ENCODE data around the gene SYNE1. TPM values are rescaled to one million over a fixed set of nuclear protein-coding genes. Genes with fewer than 3 reads are reported as not detected.
A peak's percentile ranks its signal among the peaks of the same experiment; 100 is the strongest.

The SYNE1 gene
- total RNA-seq, 1 donor from 2014 or later: 288 TPM

GRCh38 chr6:152314483-152314832, 322.7 kb downstream of the SYNE1 start:
- DNase-seq (ENCODE audit: low spot score): no peak

- peak; percentile 86 for DNase-seq (ENCODE audit: low spot score)
Measured at GRCh38 chr6:152313542-152314482, 323.4 kb downstream of the SYNE1 start.

- DNase-seq (ENCODE audit: low spot score): no peak
Measured at GRCh38 chr6:152312434-152312833, 324.7 kb downstream of the SYNE1 start.

- no peak for DNase-seq (ENCODE audit: low spot score)
Measured at GRCh38 chr6:152310371-152310954, 326.7 kb downstream of the SYNE1 start.

- no peak for DNase-seq (ENCODE audit: low spot score)
Measured at GRCh38 chr6:152309648-152310047, 327.5 kb downstream of the SYNE1 start.

GRCh38 chr6:152309006-152309405, 328.2 kb downstream of the SYNE1 start:
- no peak for DNase-seq (ENCODE audit: low spot score)

- no peak for DNase-seq (ENCODE audit: low spot score)
Measured at GRCh38 chr6:152308306-152308705, 328.9 kb downstream of the SYNE1 start.

- DNase-seq (ENCODE audit: low spot score): no peak
Measured at GRCh38 chr6:152305672-152306071, 331.5 kb downstream of the SYNE1 start.

GRCh38 chr6:152301765-152302568, 335.2 kb downstream of the SYNE1 start:
- peak; percentile 92 for DNase-seq (ENCODE audit: low spot score)

GRCh38 chr6:152301021-152301764, 336.0 kb downstream of the SYNE1 start:
- DNase-seq (ENCODE audit: low spot score): no peak

- DNase-seq (ENCODE audit: low spot score): no peak
Measured at GRCh38 chr6:152300517-152300916, 336.6 kb downstream of the SYNE1 start.

- DNase-seq (ENCODE audit: low spot score): no peak
Measured at GRCh38 chr6:152298848-152299735, 338.1 kb downstream of the SYNE1 start.

GRCh38 chr6:152298055-152298647, 339.0 kb downstream of the SYNE1 start:
- DNase-seq (ENCODE audit: low spot score): no peak

GRCh38 chr6:152296648-152297376, 340.4 kb downstream of the SYNE1 start:
- DNase-seq (ENCODE audit: low spot score): no peak

- DNase-seq (ENCODE audit: low spot score): no peak
Measured at GRCh38 chr6:152295920-152296319, 341.2 kb downstream of the SYNE1 start.

- peak; percentile 15 for DNase-seq (ENCODE audit: low spot score)
Measured at GRCh38 chr6:152295346-152295745, 341.8 kb downstream of the SYNE1 start.

GRCh38 chr6:152293404-152293803, 343.8 kb downstream of the SYNE1 start:
- DNase-seq (ENCODE audit: low spot score): no peak

GRCh38 chr6:152292555-152292954, 344.6 kb downstream of the SYNE1 start:
- no peak for DNase-seq (ENCODE audit: low spot score)

- DNase-seq (ENCODE audit: low spot score): no peak
Measured at GRCh38 chr6:152290693-152291092, 346.5 kb downstream of the SYNE1 start.
